GM18867 (cell line): ENCODE results near the gene PTPRE.

Source experiments
- ATAC-seq: cut with Tn5 transposase; IDR thresholded peaks from one replicate; pipeline ENCODE4 v1.9.1; 2021; ENCODE audit warnings: mild to moderate bottlenecking, moderate library complexity; ENCODE audit not compliant: unreplicated experiment

Gene PTPRE

GRCh38 chr10:127882391-127882790 lies 24.5 kb upstream of the PTPRE start:
- ATAC-seq, result no peak

- no peak for ATAC-seq
These were observed 24.0 kb upstream of the PTPRE start for GRCh38 chr10:127882801-127883459.

- no peak for ATAC-seq
These were observed 23.4 kb upstream of the PTPRE start for GRCh38 chr10:127883516-127883915.

GRCh38 chr10:127884501-127884900 lies 22.4 kb upstream of the PTPRE start:
- ATAC-seq, result no peak

GRCh38 chr10:127886371-127887051 lies 20.4 kb upstream of the PTPRE start:
- ATAC-seq, result no peak

- no peak for ATAC-seq
These were observed 19.1 kb upstream of the PTPRE start for GRCh38 chr10:127887541-127888415.

- ATAC-seq, result no peak
These were observed 18.2 kb upstream of the PTPRE start for GRCh38 chr10:127888521-127889312.

GRCh38 chr10:127889605-127890195 lies 17.2 kb upstream of the PTPRE start:
- ATAC-seq, result no peak

- ATAC-seq, result no peak
These were observed 16.7 kb upstream of the PTPRE start for GRCh38 chr10:127890216-127890615.

- ATAC-seq, result no peak
These were observed 16.0 kb upstream of the PTPRE start for GRCh38 chr10:127890832-127891334.

- no peak for ATAC-seq
These were observed 14.2 kb upstream of the PTPRE start, which contains the start of gene CLRN3 for GRCh38 chr10:127892743-127893142. CLRN3 (minus strand) TSS chr10:127892941; CDS start chr10:127892784, 157 bp downstream.

- ATAC-seq, result no peak
These were observed 12.8 kb upstream of the PTPRE start for GRCh38 chr10:127894146-127894545.

GRCh38 chr10:127896590-127896989 lies 10.3 kb upstream of the PTPRE start:
- ATAC-seq, result no peak

- no peak for ATAC-seq
These were observed 9.7 kb upstream of the PTPRE start for GRCh38 chr10:127897177-127897576.

- no peak for ATAC-seq
These were observed 7.0 kb upstream of the PTPRE start for GRCh38 chr10:127899766-127900387.

GRCh38 chr10:127903789-127904188 lies 3.1 kb upstream of the PTPRE start:
- ATAC-seq, result no peak

GRCh38 chr10:127904311-127905000 lies 2.4 kb upstream of the PTPRE start:
- no peak for ATAC-seq

GRCh38 chr10:127905001-127905847 lies 1.7 kb upstream of the PTPRE start:
- ATAC-seq, result no peak
